ENCODE results near the gene BORCS6. TPM values are rescaled to one million over a fixed set of nuclear protein-coding genes. Genes with fewer than 3 reads are reported as not detected.
A peak's percentile ranks its signal among the peaks of the same experiment; 100 is the strongest.

The BORCS6 gene
- total and polyA plus RNA-seq, 9 of the 15 experiments (the other 6 are each of a cell fraction or from before 2014, with no cell fraction given) = 0.01 to 7.4 (median 2.3) TPM

DNA sequence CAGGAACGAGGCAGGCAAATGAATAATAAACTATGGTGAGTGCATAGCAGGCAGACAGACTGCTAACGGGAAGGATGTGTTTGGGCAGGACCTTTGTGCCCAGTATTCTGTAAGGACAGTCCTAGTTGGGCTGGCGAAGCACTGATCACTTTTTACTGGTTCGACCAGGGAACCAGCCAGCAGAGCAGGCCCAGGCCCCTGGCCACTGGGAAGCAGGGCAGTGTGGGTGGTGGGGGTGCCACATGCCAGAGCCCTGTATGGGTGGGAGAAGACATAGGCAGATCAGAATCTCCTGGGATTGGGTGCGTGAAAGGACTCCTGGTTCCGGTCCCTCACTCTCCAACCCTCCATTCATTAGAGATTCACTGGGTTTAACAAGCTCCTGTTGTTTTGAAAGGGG, 23.2 kb downstream of the BORCS6 start:
- no TSS peak for BruUV-seq (replicated peaks)
- intact Hi-C loops (cut with micrococcal nuclease) = no loop called here
- Histone ChIP-seq H3K27ac (ENCODE audit: extremely low read depth, low read depth, low read length) (no peak overlapping the region), H3K9ac (ENCODE audit: insufficient read depth in 1 of 2, low read depth in 2 of 2, low read length in 2 of 2) (peak overlapping the region in 1 of 2 experiments; percentile 76; a peak in 2 of 4 replicates), H3K79me2 (ENCODE audit: control insufficient read depth, insufficient read depth, low read length) (peaks cover 10% of the 10 kb centered on the region), H3K4me2 (ENCODE audit: insufficient read depth, low read length) (no peak overlapping the region), H4K20me1 (replicated peaks; ENCODE audit: control insufficient read depth, insufficient read depth, low read length) (0 out of 2 replicates have a peak, but pooled peaks cover 3% of the 10 kb centered on the region), H2AFZ (ENCODE audit: low read depth, low read length) (no peak overlapping the region), H3K9me1 (ENCODE audit: control insufficient read depth, insufficient read depth, low read length) (peaks cover 2% of the 10 kb centered on the region), H3K9me3 (replicated peaks; ENCODE audit: control insufficient read depth, insufficient read depth, low read depth, low read length) (no peaks in the 10 kb centered on the region), H3K36me3 (ENCODE audit: control insufficient read depth, insufficient read depth, low read length) (peaks cover 3% of the 10 kb centered on the region; the same call in 2 of the 3 replicates), H3K27me3 (ENCODE audit: control insufficient read depth in 2 of 2, insufficient read depth in 2 of 2, low read length in 2 of 2) (no peaks in the 10 kb centered on the region), H3K4me1 (replicated peaks in 1 of 2; ENCODE audit: control insufficient read depth in 2 of 2, insufficient read depth in 2 of 2, low read length in 2 of 2) (peaks cover 19 to 49% of the 10 kb centered on the region in 2 experiments), H3K4me3 (no peak overlapping the region)
- no peak for DNase-seq (ENCODE audit: extremely low read depth in 1 of 4, low spot score in 3 of 4)
- WGBS (ENCODE audit: insufficient coverage, low coverage, missing lambda C conversion rate) = 76% methylated on average over 4 of the region's 6 CpGs
- POLR2A ChIA-PET = no interaction called here
- FAIRE-seq = no peak
- ATAC-seq = no peak
- CTCF ChIA-PET (ENCODE audit: low intra/inter-chr PET ratio) = no interaction called here
- TF ChIP-seq ARID1B (IDR thresholded peaks at IDR 0.05) (no peak), ZNF253 (CRISPR knock-in tag; conservative IDR thresholded peaks at IDR 0.05) (no peak), RB1 (IDR thresholded peaks at IDR 0.05; ENCODE audit: low read depth) (no peak)
- TF ChIP-seq, protein P1, sequence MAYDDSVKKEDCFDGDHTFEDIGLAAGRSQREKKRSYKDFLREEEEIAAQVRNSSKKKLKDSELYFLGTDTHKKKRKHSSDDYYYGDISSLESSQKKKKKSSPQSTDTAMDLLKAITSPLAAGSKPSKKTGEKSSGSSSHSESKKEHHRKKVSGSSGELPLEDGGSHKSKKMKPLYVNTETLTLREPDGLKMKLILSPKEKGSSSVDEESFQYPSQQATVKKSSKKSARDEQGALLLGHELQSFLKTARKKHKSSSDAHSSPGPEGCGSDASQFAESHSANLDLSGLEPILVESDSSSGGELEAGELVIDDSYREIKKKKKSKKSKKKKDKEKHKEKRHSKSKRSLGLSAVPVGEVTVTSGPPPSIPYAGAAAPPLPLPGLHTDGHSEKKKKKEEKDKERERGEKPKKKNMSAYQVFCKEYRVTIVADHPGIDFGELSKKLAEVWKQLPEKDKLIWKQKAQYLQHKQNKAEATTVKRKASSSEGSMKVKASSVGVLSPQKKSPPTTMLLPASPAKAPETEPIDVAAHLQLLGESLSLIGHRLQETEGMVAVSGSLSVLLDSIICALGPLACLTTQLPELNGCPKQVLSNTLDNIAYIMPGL (CRISPR knock-in tag; IDR thresholded peaks at IDR 0.05) = no peak
- in situ Hi-C loops (cut with MboI) = no loop called here

DNA sequence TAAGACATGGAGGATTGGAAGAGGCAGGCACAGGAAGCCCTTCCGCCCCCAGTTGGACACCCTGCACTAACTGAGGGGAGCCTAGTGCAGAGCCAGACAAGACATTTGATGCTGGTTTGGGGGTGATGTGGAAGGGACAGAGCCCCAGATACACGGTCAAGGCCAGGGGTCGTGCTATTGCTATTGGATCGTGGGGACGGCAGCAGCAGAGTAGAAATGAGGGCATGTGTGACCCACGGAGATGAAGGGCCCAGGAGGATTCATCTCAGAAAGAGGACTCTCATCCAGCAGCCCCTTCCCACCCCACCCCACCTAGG, 25.2 kb downstream of the BORCS6 start:
- H3K9me1 ChIP-seq (ENCODE audit: control insufficient read depth, insufficient read depth, low read length) = peaks cover 5% of the 10 kb centered on the region
- POLR2A ChIA-PET = interaction anchor here (0.6 to 1.8 kb wide), 4 partner anchors 8 to 57 kb away, joined by 3 to 31 read pairs (median 3); no protein-coding TSS in a partner anchor
- peak overlapping the region; percentile 59 for H3K4me2 ChIP-seq (ENCODE audit: insufficient read depth, low read length)
- peak overlapping the region; percentile 81 for H2AFZ ChIP-seq (ENCODE audit: low read depth, low read length)
- H3K4me1 ChIP-seq (replicated peaks in 1 of 2; ENCODE audit: control insufficient read depth in 2 of 2, insufficient read depth in 2 of 2, low read length in 2 of 2) = peaks cover 29 to 41% of the 10 kb centered on the region in 2 experiments
- intact Hi-C loops (cut with micrococcal nuclease) (no loop called here), in situ Hi-C loops (cut with MboI) (no loop called here)
- no peaks in the 10 kb centered on the region for H3K27me3 ChIP-seq (ENCODE audit: control insufficient read depth in 2 of 2, insufficient read depth in 2 of 2, low read length in 2 of 2)
- 0 out of 2 replicates have a peak, but pooled peaks cover 12% of the 10 kb centered on the region for H4K20me1 ChIP-seq (replicated peaks; ENCODE audit: control insufficient read depth, insufficient read depth, low read length)
- TSS peak; percentile 79 for BruUV-seq (replicated peaks)
- H3K79me2 ChIP-seq (ENCODE audit: control insufficient read depth, insufficient read depth, low read length) = peaks cover 25% of the 10 kb centered on the region
- CTCF ChIA-PET (ENCODE audit: low intra/inter-chr PET ratio) = no interaction called here
- H3K4me3 ChIP-seq = no peak overlapping the region
- H3K9ac ChIP-seq (ENCODE audit: insufficient read depth in 1 of 2, low read depth in 2 of 2, low read length in 2 of 2) = peak overlapping the region; percentile 45 to 91; a peak in 3 of 4 replicates
- TF ChIP-seq GATAD2B (IDR thresholded peaks at IDR 0.05; ENCODE audit: borderline replicate concordance) (no peak), ZBTB7A (IDR thresholded peaks at IDR 0.05; ENCODE audit: borderline replicate concordance, control insufficient read depth, low read depth, low read length) (peak; percentile 4; the same call in 1 of the 2 replicates)
- WGBS (ENCODE audit: insufficient coverage, low coverage, missing lambda C conversion rate) = 39% methylated on average over 6 of the region's 6 CpGs
- peaks cover 19% of the 10 kb centered on the region; the same call in 2 of the 3 replicates for H3K36me3 ChIP-seq (ENCODE audit: control insufficient read depth, insufficient read depth, low read length)
- no peak for FAIRE-seq
- no peak for ATAC-seq
- no peak for DNase-seq (ENCODE audit: extremely low read depth in 1 of 4, low spot score in 3 of 4)
- no peaks in the 10 kb centered on the region for H3K9me3 ChIP-seq (replicated peaks; ENCODE audit: control insufficient read depth, insufficient read depth, low read depth, low read length)
- H3K27ac ChIP-seq (ENCODE audit: extremely low read depth, low read depth, low read length) = peak overlapping the region; percentile 87
